Mesodermal cell (in vitro differentiated cells): ENCODE measurements around the gene CASP12.

ENCODE experiments used
- H3K27ac ChIP-seq: 2 replicates; pipeline ENCODE4 v1.7.0; 2013; ENCODE audit warnings: mild to moderate bottlenecking, low read depth, low read length, moderate library complexity; ENCODE audit not compliant: severe bottlenecking
- H3K36me3 ChIP-seq: 2 replicates; pipeline ENCODE4 v1.7.1; 2013; ENCODE audit warnings: mild to moderate bottlenecking, low read length, moderate library complexity; ENCODE audit not compliant: control insufficient read depth, insufficient read depth
- H3K4me1 ChIP-seq: one replicate; pipeline ENCODE4 v1.7.1; 2013; ENCODE audit warnings: mild to moderate bottlenecking, low read length; ENCODE audit not compliant: insufficient read depth, control insufficient read depth, poor library complexity, severe bottlenecking
- H3K4me3 ChIP-seq: 2 replicates; pipeline ENCODE4 v1.7.0; 2013; ENCODE audit warnings: low read length, control low read depth, mild to moderate bottlenecking; ENCODE audit not compliant: insufficient read depth, poor library complexity, severe bottlenecking; ENCODE audit errors: extremely low read depth
- H3K9me3 ChIP-seq: 2 replicates; pipeline ENCODE4 v1.7.1; 2013; ENCODE audit warnings: mild to moderate bottlenecking, low read length, moderate library complexity; ENCODE audit not compliant: control insufficient read depth
- WGBS, 2 experiments: methylation state at CpG; one replicate each; pipeline ENCODE4 v1.1.5; 2013; ENCODE audit warnings: missing lambda C conversion rate in 2 of 2; ENCODE audit not compliant: insufficient coverage in 2 of 2; 5-methylcytosine and 5-hydroxymethylcytosine counted together

Gene CASP12

GRCh38 chr11:104837969-104838639, 60.2 kb downstream of the CASP12 start:
- no peak overlapping the region for H3K27ac ChIP-seq
- no peak overlapping the region for H3K4me3 ChIP-seq
- H3K36me3 ChIP-seq, result no peaks in the 10 kb centered on the region
- WGBS, 2 experiments, result 80 to 90% methylated on average over 2 to 3 of the region's 5 CpGs
- no peaks in the 10 kb centered on the region for H3K9me3 ChIP-seq
- H3K4me1 ChIP-seq, result no peaks in the 10 kb centered on the region

DNA sequence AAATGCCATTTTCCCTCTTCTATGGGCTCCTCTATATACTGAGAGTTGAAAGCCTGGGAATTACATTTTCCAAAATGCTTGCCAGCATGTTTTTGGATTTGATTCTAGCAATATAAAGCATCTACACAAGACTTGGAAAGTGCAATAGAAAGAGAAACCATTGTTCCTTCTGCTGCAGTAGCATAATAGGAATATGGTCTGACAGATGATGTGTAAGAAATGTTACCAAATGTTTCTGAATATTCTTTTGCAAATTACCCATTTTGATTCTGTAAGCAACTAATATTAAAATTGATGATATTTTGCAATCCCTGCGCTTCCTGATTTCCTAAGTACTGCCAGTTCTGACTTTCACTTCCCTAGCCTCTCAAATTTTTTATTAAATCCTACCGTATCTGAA, 61.6 kb downstream of the CASP12 start:
- Histone ChIP-seq H3K9me3 (no peaks in the 10 kb centered on the region), H3K27ac (no peak overlapping the region), H3K36me3 (no peaks in the 10 kb centered on the region), H3K4me3 (no peak overlapping the region), H3K4me1 (no peaks in the 10 kb centered on the region)
- WGBS, 2 experiments, result no CpG with 5 or more reads among the region's 2 CpGs
